ENCODE results near the gene MYBBP1A. TPM values are rescaled to one million over a fixed set of nuclear protein-coding genes. Genes with fewer than 3 reads are reported as not detected.
A peak's percentile ranks its signal among the peaks of the same experiment; 100 is the strongest.

The MYBBP1A gene
- total RNA-seq, 1 donor from 2014 or later: 47.1 TPM

DNA sequence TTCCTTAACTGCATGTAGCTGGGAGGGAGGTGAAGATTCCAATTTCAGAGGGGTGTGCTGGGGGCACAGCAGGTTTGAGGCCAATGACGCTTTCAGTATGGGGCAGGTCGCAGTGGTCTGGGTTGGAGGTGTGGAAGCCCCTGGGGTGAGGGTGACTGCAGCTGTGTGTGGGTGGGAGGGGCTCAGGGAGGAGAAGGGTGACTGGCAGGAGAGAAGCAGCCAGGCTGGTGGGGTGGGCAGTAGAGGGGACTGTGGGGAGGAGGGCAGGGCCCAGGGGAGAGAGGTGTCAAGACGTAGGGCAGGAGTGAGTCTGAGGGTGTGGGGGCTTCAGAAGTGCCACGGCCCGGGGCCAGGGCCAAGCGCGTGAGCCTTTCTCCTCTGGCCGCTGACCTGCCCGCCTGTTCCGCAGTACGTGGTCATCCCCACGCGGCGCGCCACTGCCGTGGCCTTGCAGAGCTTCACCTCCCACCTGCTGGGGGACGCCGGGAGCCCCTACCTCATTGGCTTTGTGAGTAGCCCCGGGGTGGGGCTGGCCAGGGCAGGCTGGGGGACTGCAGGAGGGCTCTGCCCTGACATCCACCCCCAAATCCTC is 19.4 kb downstream of the MYBBP1A start:
- no peak for DNase-seq (ENCODE audit: extremely low spot score in 2 of 2)
- Histone ChIP-seq H3K27ac (peak overlapping the region; percentile 36), H3K4me3 (peak overlapping the region; percentile 11 to 16), H3K4me1 (peaks cover 49% of the 10 kb centered on the region), H3K27me3 (no peaks in the 10 kb centered on the region), H3K9me3 (no peaks in the 10 kb centered on the region), H3K36me3 (peaks cover 0 to 19% of the 10 kb centered on the region in 2 donors)
- intact Hi-C loops (cut with DNase I): loop anchor here (10.0 kb wide), 1 partner anchor 101 kb away; the partner anchor contains the start of gene SPNS3
- TF ChIP-seq POLR2A (IDR thresholded peaks at IDR 0.05) (no peak), POLR2AphosphoS5 (IDR thresholded peaks at IDR 0.05; ENCODE audit: insufficient read depth in 1 of 2, low read depth in 1 of 2) (no peak)
- TF ChIP-seq, protein P1, sequence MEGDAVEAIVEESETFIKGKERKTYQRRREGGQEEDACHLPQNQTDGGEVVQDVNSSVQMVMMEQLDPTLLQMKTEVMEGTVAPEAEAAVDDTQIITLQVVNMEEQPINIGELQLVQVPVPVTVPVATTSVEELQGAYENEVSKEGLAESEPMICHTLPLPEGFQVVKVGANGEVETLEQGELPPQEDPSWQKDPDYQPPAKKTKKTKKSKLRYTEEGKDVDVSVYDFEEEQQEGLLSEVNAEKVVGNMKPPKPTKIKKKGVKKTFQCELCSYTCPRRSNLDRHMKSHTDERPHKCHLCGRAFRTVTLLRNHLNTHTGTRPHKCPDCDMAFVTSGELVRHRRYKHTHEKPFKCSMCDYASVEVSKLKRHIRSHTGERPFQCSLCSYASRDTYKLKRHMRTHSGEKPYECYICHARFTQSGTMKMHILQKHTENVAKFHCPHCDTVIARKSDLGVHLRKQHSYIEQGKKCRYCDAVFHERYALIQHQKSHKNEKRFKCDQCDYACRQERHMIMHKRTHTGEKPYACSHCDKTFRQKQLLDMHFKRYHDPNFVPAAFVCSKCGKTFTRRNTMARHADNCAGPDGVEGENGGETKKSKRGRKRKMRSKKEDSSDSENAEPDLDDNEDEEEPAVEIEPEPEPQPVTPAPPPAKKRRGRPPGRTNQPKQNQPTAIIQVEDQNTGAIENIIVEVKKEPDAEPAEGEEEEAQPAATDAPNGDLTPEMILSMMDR (IDR thresholded peaks at IDR 0.05): no peak

DNA sequence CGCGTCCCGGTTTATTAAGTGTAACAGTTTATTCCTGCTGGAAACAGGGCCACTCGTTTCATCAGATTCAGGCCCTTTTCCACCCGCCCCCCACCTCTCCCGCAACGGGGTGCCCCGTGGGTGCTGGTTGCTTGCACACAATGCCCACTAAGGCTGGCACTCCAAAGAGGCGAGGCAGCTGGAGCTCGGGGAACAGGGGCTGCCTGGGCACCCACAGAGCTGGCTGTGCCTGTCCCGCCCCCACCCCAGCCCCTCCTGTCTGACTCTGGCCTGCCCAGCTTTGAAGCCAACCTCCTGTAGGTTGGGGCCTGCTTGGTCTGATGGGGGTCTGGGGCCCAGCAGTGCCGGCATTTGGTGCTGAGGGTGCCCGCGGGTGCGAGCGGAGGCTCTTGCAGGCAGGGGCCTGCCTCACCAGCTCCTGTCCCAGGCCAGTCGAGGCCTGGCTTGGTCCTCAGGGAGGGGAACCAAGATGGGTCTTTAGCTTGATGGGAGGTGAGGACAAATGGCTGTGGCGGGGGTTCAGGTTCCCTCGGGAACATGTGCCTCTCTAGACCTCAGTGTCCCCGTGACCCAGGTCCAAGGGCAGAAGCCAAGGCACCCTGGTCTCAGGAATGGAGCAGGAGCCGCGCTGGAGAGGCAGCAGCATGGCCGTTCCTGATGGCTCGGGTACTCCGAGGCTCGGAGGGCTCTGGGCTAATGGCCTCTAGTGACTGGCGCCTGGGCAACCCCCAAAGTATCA is 20.1 kb downstream of the MYBBP1A start:
- Histone ChIP-seq H3K4me3 (no peak overlapping the region), H3K27ac (no peak overlapping the region), H3K4me1 (peaks cover 52% of the 10 kb centered on the region), H3K27me3 (no peaks in the 10 kb centered on the region), H3K36me3 (peaks cover 0 to 14% of the 10 kb centered on the region in 2 donors), H3K9me3 (no peaks in the 10 kb centered on the region)
- no peak for DNase-seq (ENCODE audit: extremely low spot score in 2 of 2)
- TF ChIP-seq POLR2A (IDR thresholded peaks at IDR 0.05) (no peak), POLR2AphosphoS5 (IDR thresholded peaks at IDR 0.05; ENCODE audit: insufficient read depth in 1 of 2, low read depth in 1 of 2) (no peak)
- TF ChIP-seq, protein P1 (IDR thresholded peaks at IDR 0.05): no peak
- intact Hi-C loops (cut with DNase I): loop anchor here (10.0 kb wide), 1 partner anchor 100 kb away; the partner anchor contains the start of gene SPNS3

DNA sequence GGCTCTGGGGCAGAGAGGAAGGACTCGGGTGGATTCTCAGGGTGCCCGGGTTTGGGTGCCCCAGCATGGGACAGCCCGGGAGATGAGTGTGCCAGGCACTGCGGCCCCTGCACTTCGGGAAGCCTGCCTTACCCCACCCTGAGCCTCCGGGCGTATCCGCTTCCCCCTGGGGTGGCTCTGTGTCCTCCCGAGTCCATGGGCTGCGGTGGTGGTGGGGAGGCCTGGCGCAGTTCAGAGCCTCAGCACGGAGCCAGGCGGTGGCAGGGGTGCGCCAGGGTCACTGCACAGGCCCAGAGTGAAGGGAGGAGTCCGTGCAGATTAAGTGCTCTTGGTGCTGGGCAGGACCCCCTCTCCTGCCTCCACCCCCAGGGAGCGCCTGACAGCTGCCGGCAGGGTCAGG is 20.7 kb downstream of the MYBBP1A start:
- TF ChIP-seq POLR2A (IDR thresholded peaks at IDR 0.05) (no peak), POLR2AphosphoS5 (IDR thresholded peaks at IDR 0.05; ENCODE audit: insufficient read depth in 1 of 2, low read depth in 1 of 2) (no peak)
- TF ChIP-seq, protein P1 (IDR thresholded peaks at IDR 0.05): no peak
- DNase-seq (ENCODE audit: extremely low spot score in 2 of 2): no peak
- Histone ChIP-seq H3K4me3 (no peak overlapping the region), H3K9me3 (no peaks in the 10 kb centered on the region), H3K36me3 (peaks cover 0 to 8% of the 10 kb centered on the region in 2 donors), H3K27me3 (no peaks in the 10 kb centered on the region), H3K27ac (no peak overlapping the region), H3K4me1 (peaks cover 52% of the 10 kb centered on the region)
- intact Hi-C loops (cut with DNase I): loop anchor here (10.0 kb wide), 1 partner anchor 100 kb away; the partner anchor contains the start of gene SPNS3

DNA sequence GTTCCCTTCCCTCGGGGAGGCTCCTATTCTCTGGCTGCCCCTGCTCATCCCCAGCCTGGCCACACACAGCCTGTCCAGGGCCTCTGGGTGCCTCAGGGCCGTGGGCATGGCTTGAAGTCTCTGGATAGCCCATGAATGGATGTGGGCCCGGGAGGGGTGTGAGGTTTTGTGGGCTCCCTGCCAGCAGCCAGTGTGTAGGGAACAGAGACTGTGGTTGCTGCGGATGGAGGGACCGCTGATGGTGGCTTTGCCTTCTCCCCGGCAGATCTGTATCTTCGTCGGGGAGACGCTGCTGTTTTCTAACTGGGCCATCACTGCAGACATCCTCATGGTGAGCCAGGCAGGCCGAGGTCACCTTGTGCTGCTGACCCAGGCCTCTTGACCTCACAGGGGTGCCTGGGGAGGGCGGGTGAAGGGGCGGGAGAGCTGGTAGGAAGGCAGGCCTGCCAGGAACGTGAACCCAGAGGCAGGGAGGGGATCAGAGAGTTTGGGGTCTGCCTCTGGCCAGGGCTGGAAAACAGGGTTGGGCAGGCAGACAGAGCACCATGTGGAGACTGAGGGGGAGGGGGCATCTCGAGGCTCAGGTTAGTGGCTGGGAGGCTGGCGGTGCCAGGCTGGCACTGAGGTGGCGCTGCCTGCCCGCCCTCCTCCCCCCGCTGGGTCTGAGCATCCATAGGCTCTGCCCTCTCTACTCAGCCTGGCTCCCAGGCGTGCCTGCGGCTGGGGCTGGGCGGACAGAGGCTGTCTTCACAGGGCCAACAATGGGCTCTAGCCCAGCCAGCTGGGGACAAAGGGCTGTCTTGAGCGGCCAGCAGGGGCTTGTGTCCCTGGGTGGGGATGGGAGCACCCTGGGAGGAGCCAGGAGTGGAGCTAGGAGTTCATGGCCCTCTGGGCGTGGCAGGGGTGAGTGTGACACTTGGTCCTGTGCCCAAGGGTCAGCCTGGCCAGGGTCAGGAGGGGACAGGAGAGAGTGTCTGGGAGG is 21.4 kb downstream of the MYBBP1A start:
- peaks cover 52% of the 10 kb centered on the region for H3K4me1 ChIP-seq
- H3K9me3 ChIP-seq: no peaks in the 10 kb centered on the region
- no peaks in the 10 kb centered on the region for H3K27me3 ChIP-seq
- H3K4me3 ChIP-seq: no peak overlapping the region
- no peak for DNase-seq (ENCODE audit: extremely low spot score in 2 of 2)
- intact Hi-C loops (cut with DNase I): loop anchor here (10.0 kb wide), 1 partner anchor 99 kb away; the partner anchor contains the start of gene SPNS3
- H3K27ac ChIP-seq: no peak overlapping the region
- H3K36me3 ChIP-seq: peaks cover 0 to 1% of the 10 kb centered on the region in 2 donors
- TF ChIP-seq, protein P1 (IDR thresholded peaks at IDR 0.05): no peak
- no peak for TF ChIP-seq POLR2A (IDR thresholded peaks at IDR 0.05)
- no peak for TF ChIP-seq POLR2AphosphoS5 (IDR thresholded peaks at IDR 0.05; ENCODE audit: insufficient read depth in 1 of 2, low read depth in 1 of 2)
